NCI-H1092 (cell line): ENCODE measurements around the gene TEX264.
A peak's percentile ranks its signal among the peaks of the same experiment; 100 is the strongest.

Experiments used
- DNase-seq: peaks from one replicate; lab custom pipeline; 2025; lab: John Stamatoyannopoulos, UW

TEX264 gene

GRCh38 chr3:51698209-51698608 lies 27.2 kb downstream of the TEX264 start:
- DNase-seq = no peak

- DNase-seq = no peak
Measured at GRCh38 chr3:51700403-51700802, 29.4 kb downstream of the TEX264 start.

- DNase-seq = no peak
Measured at GRCh38 chr3:51702156-51702555, 31.1 kb downstream of the TEX264 start.

GRCh38 chr3:51703068-51703760 lies 32.2 kb downstream of the TEX264 start:
- peak; percentile 39 for DNase-seq

- no peak for DNase-seq
Measured at GRCh38 chr3:51703761-51704510, 32.9 kb downstream of the TEX264 start.

- no peak for DNase-seq
Measured at GRCh38 chr3:51704511-51704950, 33.5 kb downstream of the TEX264 start.

- DNase-seq = no peak
Measured at GRCh38 chr3:51705276-51706020, 34.4 kb downstream of the TEX264 start.

GRCh38 chr3:51706021-51706485 lies 35.0 kb downstream of the TEX264 start:
- DNase-seq = no peak

- DNase-seq = peak; percentile 69
Measured at GRCh38 chr3:51706788-51707731, 36.0 kb downstream of the TEX264 start, which contains the start of gene GRM2. Gene GRM2 (plus strand): TSS chr3:51707068. CDS start chr3:51708984, 1,916 bp downstream.

- no peak for DNase-seq
Measured at GRCh38 chr3:51708216-51708845, 37.3 kb downstream of the TEX264 start.

GRCh38 chr3:51709004-51709420 lies 38.0 kb downstream of the TEX264 start:
- DNase-seq = no peak

GRCh38 chr3:51709675-51710074 lies 38.6 kb downstream of the TEX264 start:
- no peak for DNase-seq

- no peak for DNase-seq
Measured at GRCh38 chr3:51710631-51711351, 39.7 kb downstream of the TEX264 start.

GRCh38 chr3:51711352-51712037 lies 40.4 kb downstream of the TEX264 start:
- DNase-seq = no peak

- DNase-seq = no peak
Measured at GRCh38 chr3:51712038-51712420, 41.0 kb downstream of the TEX264 start.

- no peak for DNase-seq
Measured at GRCh38 chr3:51712511-51712931, 41.5 kb downstream of the TEX264 start.

GRCh38 chr3:51712963-51713362 lies 41.9 kb downstream of the TEX264 start:
- no peak for DNase-seq

- DNase-seq = no peak
Measured at GRCh38 chr3:51715231-51715976, 44.4 kb downstream of the TEX264 start.

GRCh38 chr3:51715977-51716294 lies 44.9 kb downstream of the TEX264 start:
- no peak for DNase-seq
